Esophagus squamous epithelium (tissue), 4 donors: ENCODE results near the gene GRK6.

Experiments used
- CTCF ChIP-seq, 6 experiments: fragments of 450-650 bp in 4 of 6; fragments of 200-600 bp in 2 of 6; sonication (generic) in 2 of 6; IDR thresholded peaks; one replicate each; pipeline ENCODE4 v1.5.1; 2016 to 2019; ENCODE audit warnings: antibody characterized with exemption in 6 of 6, mild to moderate bottlenecking in 4 of 6, moderate library complexity in 4 of 6
- POLR2A ChIP-seq, 4 donors: fragments of 450-650 bp; IDR thresholded peaks; one replicate each; pipeline ENCODE4 v1.6.1; 2017; ENCODE audit warnings: antibody characterized with exemption in 4 of 4, mild to moderate bottlenecking in 4 of 4, moderate library complexity in 3 of 4

DNA sequence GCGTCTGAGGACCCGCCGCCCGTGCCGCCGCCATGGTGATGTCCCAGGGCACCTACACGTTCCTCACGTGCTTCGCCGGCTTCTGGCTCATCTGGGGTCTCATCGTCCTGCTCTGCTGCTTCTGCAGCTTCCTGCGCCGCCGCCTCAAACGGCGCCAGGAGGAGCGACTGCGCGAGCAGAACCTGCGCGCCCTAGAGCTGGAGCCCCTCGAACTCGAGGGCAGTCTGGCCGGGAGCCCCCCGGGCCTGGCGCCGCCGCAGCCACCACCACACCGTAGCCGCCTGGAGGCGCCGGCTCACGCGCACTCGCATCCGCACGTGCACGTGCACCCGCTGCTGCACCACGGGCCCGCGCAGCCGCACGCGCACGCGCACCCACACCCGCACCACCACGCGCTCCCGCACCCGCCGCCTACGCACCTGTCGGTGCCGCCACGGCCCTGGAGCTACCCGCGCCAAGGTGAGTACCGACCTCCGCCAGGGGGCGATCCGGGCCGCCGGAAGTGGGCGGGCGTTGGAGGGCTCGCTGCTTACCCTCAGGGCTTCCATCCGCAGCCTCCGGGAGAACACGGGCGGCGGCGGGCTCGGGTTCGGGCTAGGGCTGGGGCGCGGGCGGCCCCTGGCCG, 28.7 kb downstream of the GRK6 start:
- TF ChIP-seq CTCF (IDR thresholded peaks at IDR 0.05) (peak; percentile 66 to 89 (median 74)), POLR2A (IDR thresholded peaks at IDR 0.05) (no peak)
